Bronchial epithelial cell (primary cell): ENCODE data around the gene ACER1. TPM values are rescaled to one million over a fixed set of nuclear protein-coding genes. Genes with fewer than 3 reads are reported as not detected.

ENCODE experiments used
- DNase-seq: peaks from one replicate; pipeline ENCODE4 v3.0.0-alpha.2; 2010; ENCODE audit warnings: low read depth
- FAIRE-seq: peaks from 2 replicates; lab custom pipeline; 2011; peaks lifted over from hg19 to GRCh38; lab: Jason Lieb, UNC
- H3K27me3 ChIP-seq: 2 replicates; pipeline ENCODE4 v1.5.1; 2011; ENCODE audit warnings: low read length; ENCODE audit not compliant: control insufficient read depth, insufficient read depth
- H3K36me3 ChIP-seq: 2 replicates; pipeline ENCODE4 v1.5.1; 2011; ENCODE audit warnings: low read length; ENCODE audit not compliant: control insufficient read depth, insufficient read depth
- H3K4me3 ChIP-seq: 2 replicates; pipeline ENCODE4 v1.5.1; 2011; ENCODE audit warnings: mild to moderate bottlenecking, low read depth, low read length, control low read depth
- total RNA-seq: library from RNA; depleted of rRNA; stranded (reverse); fragments of >200 nt; gene quantifications from 2 replicates; pipeline ENCODE4 v1.2.1, GENCODE V29; 2014
- TF ChIP-seq, protein P1 (sequence below): IDR thresholded peaks from 2 replicates; pipeline ENCODE4 v1.5.1; 2011; ENCODE audit warnings: mild to moderate bottlenecking, moderate library complexity, low read length, control low read depth, inconsistent platforms; ENCODE audit not compliant: insufficient read depth, severe bottlenecking

ACER1 gene
- total RNA-seq, 1 donor from 2014 or later: not detected

DNA sequence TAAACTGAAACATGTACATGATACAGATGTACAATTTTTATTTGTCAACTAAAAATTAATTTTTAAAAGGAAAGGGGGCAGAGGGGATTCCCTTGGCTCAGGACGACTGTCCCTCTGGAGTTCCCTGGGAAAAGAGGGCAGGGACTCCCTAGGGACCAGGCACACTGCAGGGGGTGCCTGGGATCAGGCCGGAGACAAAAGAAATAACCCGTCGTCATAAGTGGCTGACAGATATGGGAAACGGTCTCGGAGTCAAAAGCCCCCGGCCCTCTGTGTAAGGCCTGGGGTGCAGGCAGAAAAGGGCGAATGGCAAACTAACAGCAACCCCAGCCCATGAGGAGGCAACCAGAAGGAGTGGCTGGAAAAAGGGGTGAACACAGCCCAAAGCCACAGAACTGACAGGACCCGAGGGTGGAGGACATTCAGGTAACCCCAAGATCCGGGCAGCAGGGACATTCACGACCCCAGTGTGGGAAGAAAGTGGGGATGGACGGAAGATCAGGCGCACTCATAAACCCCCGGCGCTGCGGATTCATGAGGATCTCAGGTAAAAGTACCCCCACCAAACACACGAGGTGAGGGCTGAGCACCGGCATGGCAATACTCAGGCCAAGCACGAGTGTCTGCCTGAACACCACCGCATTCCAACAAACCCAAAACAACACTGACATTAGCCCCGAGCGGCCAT is 60.4 kb downstream of the ACER1 start:
- FAIRE-seq (no peak), DNase-seq (no peak)
- H3K36me3 ChIP-seq: peaks cover 6% of the 10 kb centered on the region
- no peak overlapping the region for H3K4me3 ChIP-seq
- no peaks in the 10 kb centered on the region for H3K27me3 ChIP-seq
- TF ChIP-seq, protein P1, sequence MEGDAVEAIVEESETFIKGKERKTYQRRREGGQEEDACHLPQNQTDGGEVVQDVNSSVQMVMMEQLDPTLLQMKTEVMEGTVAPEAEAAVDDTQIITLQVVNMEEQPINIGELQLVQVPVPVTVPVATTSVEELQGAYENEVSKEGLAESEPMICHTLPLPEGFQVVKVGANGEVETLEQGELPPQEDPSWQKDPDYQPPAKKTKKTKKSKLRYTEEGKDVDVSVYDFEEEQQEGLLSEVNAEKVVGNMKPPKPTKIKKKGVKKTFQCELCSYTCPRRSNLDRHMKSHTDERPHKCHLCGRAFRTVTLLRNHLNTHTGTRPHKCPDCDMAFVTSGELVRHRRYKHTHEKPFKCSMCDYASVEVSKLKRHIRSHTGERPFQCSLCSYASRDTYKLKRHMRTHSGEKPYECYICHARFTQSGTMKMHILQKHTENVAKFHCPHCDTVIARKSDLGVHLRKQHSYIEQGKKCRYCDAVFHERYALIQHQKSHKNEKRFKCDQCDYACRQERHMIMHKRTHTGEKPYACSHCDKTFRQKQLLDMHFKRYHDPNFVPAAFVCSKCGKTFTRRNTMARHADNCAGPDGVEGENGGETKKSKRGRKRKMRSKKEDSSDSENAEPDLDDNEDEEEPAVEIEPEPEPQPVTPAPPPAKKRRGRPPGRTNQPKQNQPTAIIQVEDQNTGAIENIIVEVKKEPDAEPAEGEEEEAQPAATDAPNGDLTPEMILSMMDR: no peak

- Histone ChIP-seq H3K27me3 (no peaks in the 10 kb centered on the region), H3K4me3 (no peak overlapping the region), H3K36me3 (peaks cover 6% of the 10 kb centered on the region)
- TF ChIP-seq, protein P1: no peak
- no peak for DNase-seq
- FAIRE-seq: no peak
Measured at GRCh38 chr19:6272411-6272791, 61.0 kb downstream of the ACER1 start.

DNA sequence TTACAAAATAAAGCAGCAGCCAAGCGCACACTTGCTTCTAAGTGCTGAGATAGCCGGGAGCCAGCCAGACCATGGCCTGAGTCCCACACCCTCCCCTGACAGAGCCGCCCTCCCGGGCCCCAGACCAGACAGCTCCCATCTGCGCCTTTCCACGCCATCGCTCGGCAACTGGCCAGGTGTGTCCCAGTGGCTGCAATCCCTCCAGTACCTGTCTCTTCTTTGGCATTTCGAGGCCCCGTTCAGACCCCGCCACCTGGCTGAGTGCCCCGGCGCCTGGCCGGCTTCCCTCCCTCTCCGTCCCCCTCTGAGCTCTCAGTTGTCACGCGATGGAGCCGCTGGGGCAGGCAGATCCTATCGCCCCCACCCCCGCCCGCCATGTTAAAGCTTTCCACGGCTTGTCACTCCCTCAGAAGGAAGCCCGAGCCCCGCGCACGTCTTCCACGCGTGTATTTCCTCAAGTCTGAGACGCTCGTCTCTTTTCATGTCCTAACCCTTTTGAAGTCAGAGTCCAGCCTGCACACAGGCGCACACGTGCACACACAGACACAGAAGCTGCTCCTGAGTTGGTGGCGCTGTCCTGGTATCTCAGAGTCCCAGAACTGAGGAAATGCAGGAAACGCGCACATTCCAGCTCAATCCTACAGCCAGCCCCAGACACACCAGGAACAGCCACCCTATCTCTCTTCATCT is 61.5 kb downstream of the ACER1 start:
- FAIRE-seq: no peak

DNA sequence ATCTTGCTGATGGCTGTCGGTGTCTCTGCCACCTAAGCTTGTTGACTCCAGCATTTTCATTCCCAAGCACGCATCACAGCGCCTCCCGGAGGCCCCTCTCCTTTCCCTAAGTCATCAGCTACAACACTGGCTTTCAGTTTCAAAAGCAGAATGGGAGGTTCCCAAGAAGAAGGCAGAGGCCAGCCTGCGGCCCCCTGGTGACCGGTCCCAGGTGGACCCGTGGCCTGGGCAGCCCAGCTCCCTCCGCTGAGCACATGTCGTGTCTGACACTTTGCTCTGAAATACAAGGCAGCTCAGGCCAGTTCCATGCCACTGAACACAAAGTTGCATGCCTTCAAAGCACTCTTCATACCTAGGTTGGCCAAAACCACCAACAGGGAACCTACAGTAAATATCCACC is 62.2 kb downstream of the ACER1 start:
- no peaks in the 10 kb centered on the region for H3K27me3 ChIP-seq
- no peak overlapping the region for H3K4me3 ChIP-seq
- FAIRE-seq: no peak
- H3K36me3 ChIP-seq: peaks cover 8% of the 10 kb centered on the region
- DNase-seq: no peak
- TF ChIP-seq, protein P1: no peak

More for the DNA sequence above, 61.5 kb downstream of the ACER1 start:
- H3K27me3 ChIP-seq: no peaks in the 10 kb centered on the region
- H3K4me3 ChIP-seq: no peak overlapping the region
- TF ChIP-seq, protein P1: peak; percentile 17
- H3K36me3 ChIP-seq: peaks cover 7% of the 10 kb centered on the region
- no peak for DNase-seq

GRCh38 chr19:6270822-6271221 is 62.6 kb downstream of the ACER1 start:
- no peak overlapping the region for H3K4me3 ChIP-seq
- TF ChIP-seq, protein P1: no peak
- peaks cover 8% of the 10 kb centered on the region for H3K36me3 ChIP-seq
- DNase-seq (no peak), FAIRE-seq (no peak)
- no peaks in the 10 kb centered on the region for H3K27me3 ChIP-seq
